HFF-Myc (cell line): ENCODE data around the gene TMEM107.
"Not testable (repeated sequence)": the region's sequence is repeated elsewhere in the genome, so short reads cannot be mapped to it uniquely, and the experiment has no call there.

Experiments used
- DNase-seq: peaks from one replicate; pipeline ENCODE4 v3.0.0-alpha.2; 2011; ENCODE audit warnings: low read depth; ENCODE audit errors: extremely low read depth
- H3K4me3 ChIP-seq: replicated peaks from 2 replicates; pipeline ENCODE4 v1.5.1; 2011; ENCODE audit warnings: low read depth, mild to moderate bottlenecking, control low read depth, low read length
- TF ChIP-seq, protein P1 (sequence below): IDR thresholded peaks from 2 replicates; pipeline ENCODE4 v1.5.1; 2012; ENCODE audit warnings: mild to moderate bottlenecking, low read depth, low read length, control low read depth; ENCODE audit errors: missing control alignments

Gene TMEM107

DNA sequence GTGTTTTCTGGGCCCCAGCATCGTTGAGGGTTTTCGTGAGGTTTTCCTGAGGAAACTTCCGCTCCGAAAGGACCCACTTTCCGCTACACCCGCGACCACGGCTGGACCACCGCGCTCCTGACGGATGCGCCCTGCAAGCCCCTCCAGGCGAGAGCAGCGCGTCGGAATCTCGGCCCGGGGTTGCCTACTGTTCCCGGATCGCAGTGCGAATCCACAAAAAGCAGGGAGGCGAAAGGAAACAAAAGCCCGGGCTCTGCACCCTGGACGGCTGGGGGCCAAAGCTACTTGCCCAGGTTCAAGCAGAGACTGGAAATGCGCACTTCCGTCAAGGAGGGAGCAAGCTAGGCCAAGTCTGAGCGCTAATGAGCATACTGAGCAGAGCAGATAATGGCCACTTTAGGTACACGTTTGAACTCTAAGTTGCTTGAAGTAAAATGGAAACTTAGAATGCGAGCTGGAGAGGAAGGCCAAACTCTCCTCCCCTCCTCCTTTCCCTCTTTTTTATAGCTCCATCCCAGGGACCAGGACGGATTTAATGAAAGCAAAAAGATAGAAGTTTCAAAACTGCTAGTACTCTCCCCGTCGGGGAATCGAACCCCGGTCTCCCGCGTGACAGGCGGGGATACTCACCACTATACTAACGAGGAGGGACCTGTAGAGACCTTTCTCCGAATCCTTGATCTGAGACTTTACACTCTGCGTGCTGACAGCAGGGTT lies 45.6 kb upstream of the TMEM107 start:
- TF ChIP-seq, protein P1, sequence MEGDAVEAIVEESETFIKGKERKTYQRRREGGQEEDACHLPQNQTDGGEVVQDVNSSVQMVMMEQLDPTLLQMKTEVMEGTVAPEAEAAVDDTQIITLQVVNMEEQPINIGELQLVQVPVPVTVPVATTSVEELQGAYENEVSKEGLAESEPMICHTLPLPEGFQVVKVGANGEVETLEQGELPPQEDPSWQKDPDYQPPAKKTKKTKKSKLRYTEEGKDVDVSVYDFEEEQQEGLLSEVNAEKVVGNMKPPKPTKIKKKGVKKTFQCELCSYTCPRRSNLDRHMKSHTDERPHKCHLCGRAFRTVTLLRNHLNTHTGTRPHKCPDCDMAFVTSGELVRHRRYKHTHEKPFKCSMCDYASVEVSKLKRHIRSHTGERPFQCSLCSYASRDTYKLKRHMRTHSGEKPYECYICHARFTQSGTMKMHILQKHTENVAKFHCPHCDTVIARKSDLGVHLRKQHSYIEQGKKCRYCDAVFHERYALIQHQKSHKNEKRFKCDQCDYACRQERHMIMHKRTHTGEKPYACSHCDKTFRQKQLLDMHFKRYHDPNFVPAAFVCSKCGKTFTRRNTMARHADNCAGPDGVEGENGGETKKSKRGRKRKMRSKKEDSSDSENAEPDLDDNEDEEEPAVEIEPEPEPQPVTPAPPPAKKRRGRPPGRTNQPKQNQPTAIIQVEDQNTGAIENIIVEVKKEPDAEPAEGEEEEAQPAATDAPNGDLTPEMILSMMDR: no peak
- peak; percentile 87 for DNase-seq
- H3K4me3 ChIP-seq: peak overlapping the region; percentile 65

DNA sequence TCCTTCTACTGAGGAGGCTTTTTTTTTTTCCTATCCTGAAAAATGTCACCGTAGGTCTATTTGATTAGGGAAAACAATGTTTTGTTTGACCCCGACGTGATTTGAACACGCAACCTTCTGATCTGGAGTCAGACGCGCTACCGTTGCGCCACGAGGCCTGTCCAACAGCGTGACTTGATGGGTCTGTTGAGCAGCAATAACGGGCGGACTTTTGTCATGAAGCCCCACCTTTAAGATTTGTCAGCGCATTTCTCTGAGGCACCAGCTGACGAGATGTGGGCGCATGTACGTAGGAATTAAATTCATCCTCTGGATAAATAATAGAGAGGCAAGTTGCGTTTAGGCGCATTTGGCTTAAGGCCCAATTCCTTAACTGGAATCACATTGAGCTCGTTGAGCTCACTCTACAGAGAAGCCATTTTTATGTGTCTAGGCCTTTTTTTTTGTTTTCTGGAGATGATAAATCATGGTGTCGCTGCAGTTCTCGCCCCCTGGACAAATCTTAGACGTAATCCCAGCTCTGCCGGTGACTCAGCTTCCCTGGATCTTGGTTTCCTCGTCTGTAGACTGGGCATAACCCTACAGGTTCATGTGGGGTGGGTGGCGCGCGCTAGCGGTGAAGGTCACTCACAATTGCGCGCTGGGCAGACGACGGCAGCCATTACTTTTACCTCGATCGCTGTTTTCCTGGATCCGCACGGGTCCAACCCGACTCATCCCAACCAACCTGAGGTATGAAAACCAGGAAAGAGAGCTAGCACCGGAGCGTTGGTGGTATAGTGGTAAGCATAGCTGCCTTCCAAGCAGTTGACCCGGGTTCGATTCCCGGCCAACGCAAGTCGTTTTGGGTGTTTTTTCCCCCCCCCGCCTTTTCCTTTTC lies 44.8 kb upstream of the TMEM107 start:
- DNase-seq: peak; percentile 83
- TF ChIP-seq, protein P1: no peak
- H3K4me3 ChIP-seq: peak overlapping the region; percentile 65

DNA sequence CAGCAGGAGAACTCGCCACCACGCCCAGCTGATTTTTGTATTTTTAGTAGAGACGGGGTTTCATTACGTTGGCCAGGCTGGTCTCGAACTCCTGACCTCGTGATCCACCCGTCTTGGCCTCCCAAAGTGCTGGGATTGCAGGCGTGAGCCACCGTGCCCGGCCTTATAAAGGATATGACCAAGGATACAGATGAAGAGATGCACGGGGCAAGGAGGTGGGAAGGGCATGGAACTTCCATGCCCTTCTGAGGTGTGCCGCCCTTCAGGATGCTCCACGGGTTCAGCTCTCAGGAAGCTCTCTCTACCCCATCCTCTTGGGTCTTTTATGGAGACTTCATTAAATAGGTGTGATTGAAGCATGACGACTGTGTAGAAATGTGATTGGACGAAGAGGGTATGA lies 37.8 kb upstream of the TMEM107 start:
- not testable (repeated sequence) for DNase-seq, H3K4me3 ChIP-seq

DNA sequence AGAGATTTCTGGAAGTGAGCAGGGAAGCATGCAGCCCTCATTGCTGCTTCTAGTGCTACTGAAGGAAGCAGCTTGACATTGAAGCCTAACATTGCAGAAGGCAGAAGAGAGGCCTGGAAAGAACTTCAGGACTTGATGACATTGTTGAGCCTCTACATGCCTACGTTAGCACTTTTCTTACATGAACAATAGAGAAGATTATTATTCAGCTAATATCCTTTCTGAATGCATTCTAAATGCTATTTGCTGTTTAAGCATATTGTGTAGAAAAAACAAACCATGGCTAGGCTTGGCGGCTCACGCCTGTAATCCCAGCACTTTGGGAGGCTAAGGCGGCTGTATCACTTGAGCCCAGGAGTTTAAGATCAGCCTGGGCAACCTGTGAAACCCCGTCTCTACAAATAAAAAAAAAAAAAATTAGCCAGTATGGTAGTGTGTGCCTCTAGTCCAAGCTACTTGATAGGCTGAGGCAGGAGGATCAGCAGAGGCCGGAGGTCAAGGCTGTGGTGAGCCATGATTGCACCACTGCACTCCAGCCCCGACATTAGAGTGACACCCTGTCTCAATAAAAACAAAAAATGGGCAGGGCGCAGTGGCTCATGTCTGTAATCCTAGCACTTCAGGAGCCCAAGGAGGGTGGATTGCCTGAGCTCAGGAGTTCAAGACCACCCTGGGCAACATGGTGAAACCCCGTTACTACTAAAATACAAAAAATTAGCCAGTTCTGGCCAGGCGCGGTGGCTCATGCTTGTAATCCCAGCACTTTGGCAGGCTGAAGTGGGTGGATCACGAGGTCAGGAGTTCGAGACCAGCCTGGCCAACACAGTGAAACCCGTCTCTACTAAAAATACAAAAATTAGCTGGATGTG lies 36.4 kb upstream of the TMEM107 start:
- DNase-seq: no peak
- TF ChIP-seq, protein P1: no peak
- H3K4me3 ChIP-seq: no peak overlapping the region

DNA sequence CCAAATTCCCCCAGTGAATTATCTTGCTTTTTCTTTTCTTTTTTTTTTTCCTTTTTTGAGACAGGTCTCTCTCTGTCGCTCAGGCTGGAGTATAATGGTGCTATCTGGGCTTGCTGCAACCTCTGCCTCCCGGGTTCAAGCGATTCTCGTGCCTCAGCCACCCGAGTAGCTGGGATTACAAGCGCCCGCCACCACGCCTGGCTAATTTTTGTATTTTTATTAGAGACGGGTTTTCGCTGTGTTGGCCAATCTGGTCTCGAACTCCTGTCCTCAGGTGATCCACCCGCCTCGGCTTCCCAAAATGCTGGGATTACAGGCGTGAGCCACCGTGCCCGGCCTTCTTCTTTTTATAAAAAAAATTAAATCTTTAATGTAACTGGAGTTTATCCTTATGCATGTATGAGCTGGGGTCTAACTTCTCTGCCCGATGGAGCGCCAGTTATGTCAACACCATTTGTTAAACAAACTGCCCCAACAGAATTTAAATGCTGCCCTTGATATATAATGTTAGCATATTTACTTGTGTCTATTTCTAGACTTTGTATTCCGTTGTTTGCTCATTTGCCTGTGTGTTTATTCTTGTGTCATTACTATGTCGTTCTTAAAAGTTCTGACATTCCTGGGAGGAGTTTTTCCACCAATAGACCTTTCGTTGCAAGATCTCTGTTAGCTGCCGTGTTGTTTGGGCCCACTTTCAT lies 34.7 kb upstream of the TMEM107 start:
- DNase-seq: no peak

DNA sequence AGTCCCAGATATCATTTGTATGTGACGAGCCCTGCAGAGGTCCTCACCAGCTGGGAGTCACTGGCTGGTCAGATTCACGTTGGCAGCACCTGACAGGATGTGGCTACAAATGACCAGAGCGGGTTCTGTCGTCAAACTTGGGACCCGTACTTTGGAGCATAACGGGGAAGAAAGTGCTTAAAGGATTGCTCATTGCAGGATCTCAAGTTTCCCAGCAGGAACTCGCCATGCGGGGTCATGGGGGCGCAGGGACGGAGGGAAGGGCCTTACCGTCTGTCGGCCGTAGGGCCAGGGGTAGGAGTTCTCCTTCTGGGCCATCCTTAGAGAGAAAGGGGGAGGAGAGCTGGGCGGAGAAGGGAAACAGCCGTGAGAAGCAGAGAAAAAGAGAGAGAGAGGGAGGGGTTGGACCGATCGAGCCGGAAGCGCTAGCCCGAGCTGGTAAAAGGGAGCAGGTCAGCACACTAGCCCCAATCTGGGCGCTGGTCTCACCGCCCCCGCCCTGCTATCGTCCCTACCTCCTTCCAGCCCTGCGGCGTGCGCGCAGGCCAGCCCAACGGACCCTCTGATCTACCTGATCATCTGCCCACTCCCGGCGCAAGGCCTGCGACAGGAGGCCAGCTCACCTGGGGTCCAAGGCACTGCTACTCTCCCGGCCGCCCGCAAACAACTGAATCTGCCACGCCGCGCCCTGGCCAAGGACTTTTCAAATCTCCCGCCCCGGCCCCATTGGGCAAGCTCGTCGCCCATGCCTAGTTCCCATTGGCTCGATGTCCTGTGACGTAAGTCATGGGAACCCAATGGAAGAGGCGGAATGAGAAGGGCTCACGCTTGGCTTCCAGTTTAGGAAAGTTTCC lies 34.0 kb upstream of the TMEM107 start, which contains the start of gene AURKB:
Gene AURKB (minus strand): TSS at position 669 of the 854 bp plus-strand sequence. CDS start 351 bp downstream, at position 318.
- TF ChIP-seq, protein P1: no peak
- peak; percentile 94 for DNase-seq

More for the DNA sequence above, 34.7 kb upstream of the TMEM107 start:
- H3K4me3 ChIP-seq: peak overlapping the region; percentile 90
- TF ChIP-seq, protein P1: no peak

More for the DNA sequence above, 34.0 kb upstream of the TMEM107 start, which contains the start of gene AURKB:
- H3K4me3 ChIP-seq: peak within 1 kb of the TSS; percentile 90
